Progenitor cell of endocrine pancreas (in vitro differentiated cells): ENCODE data around the gene GPR87. TPM values are rescaled to one million over a fixed set of nuclear protein-coding genes. Genes with fewer than 3 reads are reported as not detected.

Experiments
- DNase-seq: peaks from one replicate; pipeline ENCODE4 v3.0.0; 2021; ENCODE audit warnings: low spot score; ENCODE audit not compliant: unreplicated experiment
- H3K27ac Mint-ChIP-seq: 2 replicates; pipeline ENCODE4 v1.8.0; 2021; ENCODE audit warnings: mild to moderate bottlenecking, moderate library complexity, mixed read lengths
- H3K27me3 Mint-ChIP-seq: 2 replicates; pipeline ENCODE4 v1.8.0; 2021; ENCODE audit warnings: mixed read lengths
- H3K36me3 Mint-ChIP-seq: 2 replicates; pipeline ENCODE4 v1.8.0; 2022; ENCODE audit warnings: mixed read lengths; ENCODE audit not compliant: insufficient read depth
- H3K4me1 Mint-ChIP-seq: 2 replicates; pipeline ENCODE4 v1.8.0; 2021; ENCODE audit warnings: low read depth, mixed read lengths
- H3K4me3 Mint-ChIP-seq: 2 replicates; pipeline ENCODE4 v1.8.0; 2021; ENCODE audit warnings: low read depth, mild to moderate bottlenecking, moderate library complexity, mixed read lengths
- H3K9me3 Mint-ChIP-seq: 2 replicates; pipeline ENCODE4 v1.8.0; 2021; ENCODE audit warnings: low read depth, mixed read lengths
- total RNA-seq: library from RNA; stranded (reverse); gene quantifications from 2 replicates; pipeline ENCODE4 v1.2.1, GENCODE V29; 2021
- TF ChIP-seq, protein P1 (sequence below): fragments of 200-600 bp; sonication (generic); IDR thresholded peaks from one replicate; pipeline ENCODE4 v1.5.0; 2021; ENCODE audit warnings: antibody characterized with exemption, mild to moderate bottlenecking; ENCODE audit not compliant: unreplicated experiment

GPR87 gene
- total RNA-seq, 1 donor from 2014 or later = not detected

- Mint-ChIP-seq H3K27me3 (no peaks in the 10 kb centered on the region), H3K27ac (no peak overlapping the region), H3K36me3 (no peaks in the 10 kb centered on the region), H3K4me1 (no peaks in the 10 kb centered on the region), H3K4me3 (no peak overlapping the region), H3K9me3 (no peaks in the 10 kb centered on the region)
- no peak for DNase-seq
- TF ChIP-seq, protein P1, sequence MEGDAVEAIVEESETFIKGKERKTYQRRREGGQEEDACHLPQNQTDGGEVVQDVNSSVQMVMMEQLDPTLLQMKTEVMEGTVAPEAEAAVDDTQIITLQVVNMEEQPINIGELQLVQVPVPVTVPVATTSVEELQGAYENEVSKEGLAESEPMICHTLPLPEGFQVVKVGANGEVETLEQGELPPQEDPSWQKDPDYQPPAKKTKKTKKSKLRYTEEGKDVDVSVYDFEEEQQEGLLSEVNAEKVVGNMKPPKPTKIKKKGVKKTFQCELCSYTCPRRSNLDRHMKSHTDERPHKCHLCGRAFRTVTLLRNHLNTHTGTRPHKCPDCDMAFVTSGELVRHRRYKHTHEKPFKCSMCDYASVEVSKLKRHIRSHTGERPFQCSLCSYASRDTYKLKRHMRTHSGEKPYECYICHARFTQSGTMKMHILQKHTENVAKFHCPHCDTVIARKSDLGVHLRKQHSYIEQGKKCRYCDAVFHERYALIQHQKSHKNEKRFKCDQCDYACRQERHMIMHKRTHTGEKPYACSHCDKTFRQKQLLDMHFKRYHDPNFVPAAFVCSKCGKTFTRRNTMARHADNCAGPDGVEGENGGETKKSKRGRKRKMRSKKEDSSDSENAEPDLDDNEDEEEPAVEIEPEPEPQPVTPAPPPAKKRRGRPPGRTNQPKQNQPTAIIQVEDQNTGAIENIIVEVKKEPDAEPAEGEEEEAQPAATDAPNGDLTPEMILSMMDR = no peak
Observed at GRCh38 chr3:151318991-151319390, 2.4 kb upstream of the GPR87 start.

DNA sequence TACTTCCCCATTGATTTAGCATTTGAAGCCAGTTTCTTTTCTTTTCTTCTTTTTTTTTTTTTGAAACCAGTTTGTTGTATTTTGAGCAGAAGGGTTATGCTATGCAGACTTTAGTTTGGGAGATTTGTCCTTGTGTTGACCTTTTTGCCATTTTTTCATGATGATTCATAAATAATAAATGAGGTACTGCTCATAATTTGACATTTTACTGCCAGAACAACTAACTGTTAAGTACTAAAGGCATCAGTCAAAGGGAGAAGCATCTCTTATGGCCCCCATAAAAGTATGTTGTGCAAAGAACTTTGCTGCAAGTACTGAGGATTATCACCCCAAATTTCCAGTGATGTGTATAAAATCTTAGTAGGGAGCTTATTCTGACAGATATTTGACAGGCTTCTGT lies 1.7 kb upstream of the GPR87 start:
- no peaks in the 10 kb centered on the region for H3K36me3 Mint-ChIP-seq
- H3K4me3 Mint-ChIP-seq = no peak overlapping the region
- H3K27ac Mint-ChIP-seq = no peak overlapping the region

DNA sequence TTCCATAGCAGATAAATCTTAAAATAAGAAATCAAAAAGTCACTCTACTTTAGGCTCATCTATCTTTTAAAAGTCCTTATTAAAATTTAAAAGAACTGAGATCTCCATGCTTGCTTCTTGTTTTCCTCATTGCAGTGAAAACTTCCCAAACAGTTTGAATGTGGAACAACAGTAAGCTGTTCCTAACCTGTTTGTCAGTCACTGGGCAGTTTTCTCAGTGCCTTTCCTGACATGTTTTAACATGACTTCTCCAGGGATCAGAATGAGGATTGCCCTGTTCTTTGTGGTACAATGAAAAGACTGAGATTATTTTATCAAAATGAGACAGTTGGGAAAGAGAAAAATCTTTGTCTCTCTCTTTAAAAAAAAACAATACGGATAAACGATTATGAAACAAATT lies 774 bp downstream of the GPR87 start:
- no peaks in the 10 kb centered on the region for H3K4me1 Mint-ChIP-seq
- no peaks in the 10 kb centered on the region for H3K27me3 Mint-ChIP-seq
- TF ChIP-seq, protein P1 = no peak
- no peak overlapping the region for H3K27ac Mint-ChIP-seq
- no peaks in the 10 kb centered on the region for H3K36me3 Mint-ChIP-seq
- no peak overlapping the region for H3K4me3 Mint-ChIP-seq
- H3K9me3 Mint-ChIP-seq = no peaks in the 10 kb centered on the region
- no peak for DNase-seq

More for the DNA sequence above, 1.7 kb upstream of the GPR87 start:
- TF ChIP-seq, protein P1 = no peak
- H3K27me3 Mint-ChIP-seq = no peaks in the 10 kb centered on the region
- H3K4me1 Mint-ChIP-seq = no peaks in the 10 kb centered on the region
- DNase-seq = no peak
- H3K9me3 Mint-ChIP-seq = no peaks in the 10 kb centered on the region

DNA sequence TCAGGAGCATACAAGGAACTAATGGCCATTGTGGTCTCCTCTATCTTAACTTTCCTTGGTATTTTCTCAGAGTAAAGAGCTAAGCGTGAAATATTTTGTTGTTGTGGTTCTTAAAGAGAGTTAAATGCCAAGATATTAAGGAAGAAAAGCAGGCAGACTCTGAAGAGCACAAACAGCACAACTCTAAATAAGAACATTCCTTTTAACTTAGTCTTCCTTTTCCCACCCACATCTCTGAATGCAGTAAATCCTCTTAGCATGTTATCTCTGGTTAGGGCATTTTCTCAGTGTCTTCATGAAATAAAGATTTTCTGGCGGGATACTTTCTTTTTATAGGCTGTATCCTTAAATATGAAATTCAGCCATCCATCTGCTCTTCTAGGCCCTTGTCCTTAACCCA lies 1.5 kb downstream of the GPR87 start:
- no peaks in the 10 kb centered on the region for H3K27me3 Mint-ChIP-seq
- no peak for DNase-seq
- H3K36me3 Mint-ChIP-seq = no peaks in the 10 kb centered on the region
- H3K9me3 Mint-ChIP-seq = no peaks in the 10 kb centered on the region
- H3K27ac Mint-ChIP-seq = no peak overlapping the region
- TF ChIP-seq, protein P1 = no peak
- H3K4me1 Mint-ChIP-seq = no peaks in the 10 kb centered on the region
- H3K4me3 Mint-ChIP-seq = no peak overlapping the region

- no peak overlapping the region for H3K27ac Mint-ChIP-seq
Observed at GRCh38 chr3:151314593-151314992, 2.0 kb downstream of the GPR87 start.

More at GRCh38 chr3:151314593-151314992, 2.0 kb downstream of the GPR87 start:
- no peak for DNase-seq
- H3K4me3 Mint-ChIP-seq = no peak overlapping the region
- no peaks in the 10 kb centered on the region for H3K9me3 Mint-ChIP-seq
- no peaks in the 10 kb centered on the region for H3K36me3 Mint-ChIP-seq
- H3K4me1 Mint-ChIP-seq = no peaks in the 10 kb centered on the region
- H3K27me3 Mint-ChIP-seq = no peaks in the 10 kb centered on the region
- TF ChIP-seq, protein P1 = no peak
